HT-29 (cell line): Measurements from ENCODE around the gene DIPK1A. TPM values are rescaled to one million over a fixed set of nuclear protein-coding genes. Genes with fewer than 3 reads are reported as not detected.
"Not testable (repeated sequence)": the region's sequence is repeated elsewhere in the genome, so short reads cannot be mapped to it uniquely, and the experiment has no call there.

ENCODE experiments used
- DNase-seq: peaks from one replicate; pipeline ENCODE4 v3.0.0-alpha.2; 2015; ENCODE audit warnings: low spot score
- total RNA-seq: library from RNA; depleted of rRNA; stranded (reverse); fragments of >200 nt; shearing (Covaris generic); gene quantifications from 2 replicates; pipeline ENCODE4 v1.2.3, GENCODE V29; 2014

Gene DIPK1A
- total RNA-seq, 1 experiment from 2014 or later, result 0.38 TPM

DNA sequence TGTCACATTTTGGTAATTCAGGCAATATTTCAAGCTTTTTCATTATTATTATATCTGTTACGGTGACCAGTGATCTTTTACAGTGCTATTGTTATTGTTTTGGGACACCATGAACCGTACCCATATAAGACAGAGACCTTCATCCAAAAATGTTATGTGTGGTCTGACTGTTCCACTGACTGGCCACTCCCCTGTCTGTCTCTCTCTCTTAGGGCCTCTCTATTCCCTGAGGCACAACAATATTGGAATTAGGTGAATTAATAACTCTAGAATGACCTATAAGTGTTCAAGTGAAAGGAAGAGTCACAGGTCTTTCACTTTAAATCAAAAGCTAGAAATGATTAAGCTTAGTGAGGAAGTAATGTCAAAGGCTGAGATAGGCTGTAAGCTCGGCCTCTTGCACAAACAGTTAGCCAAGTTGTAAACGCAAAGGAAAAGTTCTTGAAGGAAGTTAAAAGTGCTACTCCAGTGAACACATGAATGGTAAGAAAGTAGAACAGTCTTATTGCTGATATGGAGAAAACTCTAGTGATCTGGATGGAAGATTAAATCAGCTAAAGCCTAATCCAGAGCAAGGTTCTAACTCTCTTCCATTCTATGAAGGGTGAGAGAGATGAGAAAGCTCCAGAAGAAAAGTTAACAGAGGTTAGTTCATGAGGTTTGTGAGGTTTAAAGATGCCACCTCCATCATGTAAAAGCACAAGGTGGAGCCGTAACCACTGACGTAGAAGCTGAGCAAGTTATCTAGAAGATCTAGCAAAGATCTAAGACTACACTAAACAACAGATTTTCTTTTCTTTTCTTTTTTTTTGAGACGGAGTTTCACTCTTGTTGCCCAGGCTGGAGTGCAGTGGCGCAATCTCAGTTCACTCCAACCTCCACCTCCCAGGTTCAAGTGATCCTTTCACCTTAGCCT, 19.7 kb upstream of the DIPK1A start:
- DNase-seq, result no peak

- DNase-seq, result no peak
These were observed 14.4 kb upstream of the DIPK1A start for GRCh38 chr1:92975551-92976232.

DNA sequence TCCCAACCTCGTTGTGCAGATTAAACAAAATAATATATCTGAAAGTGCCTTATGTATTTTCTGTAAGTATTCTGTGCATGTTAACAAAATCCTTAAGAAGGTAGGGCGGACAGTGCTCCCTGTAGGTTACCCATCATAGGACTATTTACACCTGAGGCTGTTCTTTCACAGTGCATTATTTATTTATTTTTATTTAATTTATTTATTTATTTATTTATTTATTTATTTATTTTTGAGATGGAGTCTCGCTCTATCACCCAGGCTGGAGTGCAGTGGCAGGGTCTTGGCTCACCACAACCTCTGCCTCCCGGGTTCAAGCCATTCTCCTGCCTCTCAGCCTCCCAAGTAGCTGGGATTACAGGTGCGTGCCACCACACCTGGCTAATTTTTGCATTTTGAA, 12.8 kb upstream of the DIPK1A start:
- not testable (repeated sequence) for DNase-seq

GRCh38 chr1:92973203-92973897, 12.1 kb upstream of the DIPK1A start:
- no peak for DNase-seq

DNA sequence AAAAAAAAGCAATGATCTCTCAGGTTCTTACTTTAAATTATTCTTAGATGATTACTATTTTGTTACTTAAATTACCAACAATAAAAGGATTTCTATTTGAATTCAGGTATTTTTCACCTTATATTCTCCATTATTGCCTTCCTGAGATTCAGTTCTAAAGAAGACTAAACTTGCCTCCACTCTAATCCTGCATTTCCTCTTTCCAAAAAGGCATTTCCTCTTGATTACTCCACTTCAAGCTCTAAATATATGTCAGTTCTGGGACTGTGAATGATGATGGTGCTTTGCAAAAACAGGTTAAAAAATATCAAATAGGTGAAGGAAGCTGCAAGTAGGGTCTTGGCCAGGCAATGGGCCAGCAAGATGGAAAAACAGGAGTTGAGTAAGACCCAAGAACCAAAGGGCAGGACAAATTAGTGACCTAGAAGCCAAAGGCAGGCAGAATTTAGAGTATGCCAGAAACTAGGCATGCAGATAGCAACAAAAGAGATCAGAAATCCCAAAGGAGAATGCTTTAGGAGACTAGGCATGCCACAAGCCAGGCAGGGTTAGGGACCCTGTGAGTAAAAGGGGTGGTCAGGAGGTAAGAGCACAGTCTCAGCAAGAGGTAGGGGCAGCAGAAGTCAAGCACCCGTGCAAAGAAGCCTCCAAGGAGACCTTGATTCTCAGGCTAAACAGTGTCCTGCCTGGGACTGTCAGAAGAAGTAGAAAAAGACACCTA, 11.3 kb upstream of the DIPK1A start:
- DNase-seq, result no peak

GRCh38 chr1:92971932-92972331, 10.7 kb upstream of the DIPK1A start:
- DNase-seq, result not testable (repeated sequence)

GRCh38 chr1:92970990-92971689, 9.9 kb upstream of the DIPK1A start:
- no peak for DNase-seq

- DNase-seq, result no peak
These were observed 8.3 kb upstream of the DIPK1A start for GRCh38 chr1:92969517-92969916.

- peak; percentile 38 for DNase-seq
These were observed 7.1 kb upstream of the DIPK1A start for GRCh38 chr1:92968138-92969032.

GRCh38 chr1:92964998-92965397, 3.7 kb upstream of the DIPK1A start:
- DNase-seq, result no peak

GRCh38 chr1:92964316-92964715, 3.1 kb upstream of the DIPK1A start:
- DNase-seq, result no peak

GRCh38 chr1:92961896-92962752, 862 bp upstream of the DIPK1A start:
- peak; percentile 17 for DNase-seq

GRCh38 chr1:92960395-92961130, 699 bp downstream of the DIPK1A start:
- DNase-seq, result peak; percentile 77

- no peak for DNase-seq
These were observed 2.9 kb downstream of the DIPK1A start for GRCh38 chr1:92958203-92958970.

GRCh38 chr1:92957030-92957734, 4.1 kb downstream of the DIPK1A start:
- DNase-seq, result no peak

- DNase-seq, result no peak
These were observed 4.8 kb downstream of the DIPK1A start for GRCh38 chr1:92956254-92957029.
